Measurements from ENCODE around the gene PAOX.

PAOX gene

GRCh38 chr10:133440633-133441285 is 61.7 kb downstream of the PAOX start:
- no peak for DNase-seq (ENCODE audit: low spot score)
